PFSK-1 (cell line): Measurements from ENCODE around the gene CXCL17.

Experiments used
- POLR2AphosphoS5 ChIP-seq: IDR thresholded peaks from 2 replicates; pipeline ENCODE4 v1.6.1; 2012; ENCODE audit warnings: low read depth, mild to moderate bottlenecking, control low read depth, low read length, moderate library complexity
- REST ChIP-seq, 2 experiments: IDR thresholded peaks; 2 replicates each; pipeline versions ENCODE4 v1.6.1 to v1.8.0; 2011 to 2012; ENCODE audit warnings: low read depth in 2 of 2, low read length in 2 of 2, control low read depth in 1 of 2, inconsistent platforms in 1 of 2, mild to moderate bottlenecking in 1 of 2, moderate library complexity in 1 of 2; ENCODE audit not compliant: insufficient read depth in 1 of 2
- SIN3A ChIP-seq: IDR thresholded peaks from 2 replicates; pipeline ENCODE4 v1.6.1; 2012; ENCODE audit warnings: mild to moderate bottlenecking, low read length, moderate library complexity, borderline replicate concordance; ENCODE audit not compliant: insufficient read depth
- TAF1 ChIP-seq: IDR thresholded peaks from 2 replicates; pipeline ENCODE4 v1.6.1; 2012; ENCODE audit warnings: low read length, control low read depth, borderline replicate concordance; ENCODE audit not compliant: insufficient read depth

- no peak for TF ChIP-seq TAF1
- TF ChIP-seq SIN3A = no peak
- no peak for TF ChIP-seq POLR2AphosphoS5
- no peak for TF ChIP-seq REST (IDR thresholded peaks at IDR 0.05; ENCODE audit: insufficient read depth in 1 of 2, low read depth in 2 of 2, low read length in 2 of 2)
Observed at GRCh38 chr19:42488783-42489521, 46.2 kb upstream of the CXCL17 start.
